ENCODE data around the gene CDH18.
A peak's percentile ranks its signal among the peaks of the same experiment; 100 is the strongest.

Gene CDH18

GRCh38 chr5:19728571-19728970, 259.4 kb downstream of the CDH18 start:
- no peak for DNase-seq

- DNase-seq, result no peak
Measured at GRCh38 chr5:19719109-19719508, 268.9 kb downstream of the CDH18 start.

- DNase-seq, result no peak
Measured at GRCh38 chr5:19713740-19714139, 274.3 kb downstream of the CDH18 start.

- no peak for DNase-seq
Measured at GRCh38 chr5:19709403-19709802, 278.6 kb downstream of the CDH18 start.

- no peak for DNase-seq
Measured at GRCh38 chr5:19706776-19707175, 281.2 kb downstream of the CDH18 start.

GRCh38 chr5:19701731-19702130, 286.3 kb downstream of the CDH18 start:
- no peak for DNase-seq

- no peak for DNase-seq
Measured at GRCh38 chr5:19694949-19695611, 292.9 kb downstream of the CDH18 start.

GRCh38 chr5:19690978-19691377, 297.0 kb downstream of the CDH18 start:
- DNase-seq, result no peak

GRCh38 chr5:19685473-19685872, 302.5 kb downstream of the CDH18 start:
- DNase-seq, result peak; percentile 6 to 43

GRCh38 chr5:19676895-19677294, 311.1 kb downstream of the CDH18 start:
- no peak for DNase-seq

GRCh38 chr5:19660679-19661078, 327.3 kb downstream of the CDH18 start:
- DNase-seq, result no peak

GRCh38 chr5:19655627-19656026, 332.4 kb downstream of the CDH18 start:
- DNase-seq, result no peak

- no peak for DNase-seq
Measured at GRCh38 chr5:19638461-19638860, 349.5 kb downstream of the CDH18 start.

GRCh38 chr5:19630876-19631275, 357.1 kb downstream of the CDH18 start:
- no peak for DNase-seq

GRCh38 chr5:19626211-19626610, 361.8 kb downstream of the CDH18 start:
- no peak for DNase-seq

GRCh38 chr5:19625562-19625961, 362.4 kb downstream of the CDH18 start:
- no peak for DNase-seq

- DNase-seq, result no peak
Measured at GRCh38 chr5:19619571-19619970, 368.4 kb downstream of the CDH18 start.

- no peak for DNase-seq
Measured at GRCh38 chr5:19616701-19617215, 371.2 kb downstream of the CDH18 start.

GRCh38 chr5:19615661-19616060, 372.3 kb downstream of the CDH18 start:
- DNase-seq, result no peak

- no peak for DNase-seq
Measured at GRCh38 chr5:19615071-19615470, 372.9 kb downstream of the CDH18 start.

- DNase-seq, result peak in 1 of 2 experiments; percentile 26
Measured at GRCh38 chr5:19608444-19609002, 379.5 kb downstream of the CDH18 start.

GRCh38 chr5:19605846-19606407, 382.1 kb downstream of the CDH18 start:
- peak; percentile 36 to 48 for DNase-seq

- no peak for DNase-seq
Measured at GRCh38 chr5:19584131-19584530, 403.9 kb downstream of the CDH18 start.

GRCh38 chr5:19577882-19578281, 410.1 kb downstream of the CDH18 start:
- no peak for DNase-seq

Data from SHP77 (cell line).